Activated CD4-positive, alpha-beta T cell treated with anti-CD3 and anti-CD28 coated beads for 36 hours (primary cell): ENCODE data around the gene PTPN12. TPM values are rescaled to one million over a fixed set of nuclear protein-coding genes. Genes with fewer than 3 reads are reported as not detected.

ENCODE experiments used
- total RNA-seq, 2 experiments: library from RNA; stranded (reverse); gene quantifications; one replicate each; pipeline ENCODE4 v1.2.3, GENCODE V29; 2021

The PTPN12 gene
- total RNA-seq, 2 experiments from 2014 or later, result 8.5 to 12.0 TPM

Other genes with a start within 250 kb of the PTPN12 start
- 1 to 10 TPM; 1.1 to 1.4 TPM for gene GSAP, start 120.9 kb upstream of the PTPN12 start, total RNA-seq
- 10 to 100 TPM; 21.0 to 26.3 TPM for gene RSBN1L, start 159.2 kb downstream of the PTPN12 start, total RNA-seq